AG04449 (cell line): ENCODE data around the gene SCARB1.

Source experiments
- CTCF ChIA-PET: fragments of 350-600 bp; formaldehyde crosslinking; extraction: SDS; loops from one replicate; lab custom pipeline; 2021; ENCODE audit warnings: antibody characterized with exemption; lab: Yijun Ruan, JAX
- POLR2A ChIA-PET: fragments of 400-600, 350-600 bp; formaldehyde crosslinking; extraction: SDS; loops from one replicate; lab custom pipeline; 2020; ENCODE audit warnings: antibody characterized with exemption, inconsistent platforms; lab: Yijun Ruan, JAX
- DNase-seq: peaks from one replicate; pipeline ENCODE4 v3.0.0-alpha.2; 2010; ENCODE audit warnings: low read depth, low spot score
- H3K4me3 ChIP-seq: 2 replicates; pipeline ENCODE4 v1.5.1; 2011; ENCODE audit warnings: low read depth, mild to moderate bottlenecking, control low read depth, low read length
- TF ChIP-seq, protein P1 (sequence below): IDR thresholded peaks from one replicate; pipeline ENCODE4 v1.5.1; 2011; ENCODE audit warnings: mild to moderate bottlenecking, moderate library complexity, low read length, control low read depth, inconsistent platforms; ENCODE audit not compliant: insufficient read depth; ENCODE audit errors: missing control alignments

The SCARB1 gene

GRCh38 chr12:124788936-124789555 lies 74.6 kb downstream of the SCARB1 start:
- TF ChIP-seq, protein P1, sequence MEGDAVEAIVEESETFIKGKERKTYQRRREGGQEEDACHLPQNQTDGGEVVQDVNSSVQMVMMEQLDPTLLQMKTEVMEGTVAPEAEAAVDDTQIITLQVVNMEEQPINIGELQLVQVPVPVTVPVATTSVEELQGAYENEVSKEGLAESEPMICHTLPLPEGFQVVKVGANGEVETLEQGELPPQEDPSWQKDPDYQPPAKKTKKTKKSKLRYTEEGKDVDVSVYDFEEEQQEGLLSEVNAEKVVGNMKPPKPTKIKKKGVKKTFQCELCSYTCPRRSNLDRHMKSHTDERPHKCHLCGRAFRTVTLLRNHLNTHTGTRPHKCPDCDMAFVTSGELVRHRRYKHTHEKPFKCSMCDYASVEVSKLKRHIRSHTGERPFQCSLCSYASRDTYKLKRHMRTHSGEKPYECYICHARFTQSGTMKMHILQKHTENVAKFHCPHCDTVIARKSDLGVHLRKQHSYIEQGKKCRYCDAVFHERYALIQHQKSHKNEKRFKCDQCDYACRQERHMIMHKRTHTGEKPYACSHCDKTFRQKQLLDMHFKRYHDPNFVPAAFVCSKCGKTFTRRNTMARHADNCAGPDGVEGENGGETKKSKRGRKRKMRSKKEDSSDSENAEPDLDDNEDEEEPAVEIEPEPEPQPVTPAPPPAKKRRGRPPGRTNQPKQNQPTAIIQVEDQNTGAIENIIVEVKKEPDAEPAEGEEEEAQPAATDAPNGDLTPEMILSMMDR, result no peak
- CTCF ChIA-PET, result interaction anchor here (4.0 kb wide), 1 partner anchor 14 kb away, joined by 13 read pairs; no protein-coding TSS in a partner anchor
- H3K4me3 ChIP-seq, result no peak overlapping the region
- no peak for DNase-seq
- POLR2A ChIA-PET, result no interaction called here

GRCh38 chr12:124786061-124786964 lies 77.4 kb downstream of the SCARB1 start:
- ChIA-PET CTCF (interaction anchor here (0.8 to 4.0 kb wide), 11 partner anchors 11 to 733 kb away, joined by 3 to 19 read pairs (median 5); no protein-coding TSS in a partner anchor), POLR2A (interaction anchor here (0.7 to 1.4 kb wide), 2 partner anchors 12 to 465 kb away, joined by 3 to 4 read pairs; no protein-coding TSS in a partner anchor)
- TF ChIP-seq, protein P1, result no peak
- peak; percentile 42 for DNase-seq
- peak overlapping the region; percentile 54 for H3K4me3 ChIP-seq

DNA sequence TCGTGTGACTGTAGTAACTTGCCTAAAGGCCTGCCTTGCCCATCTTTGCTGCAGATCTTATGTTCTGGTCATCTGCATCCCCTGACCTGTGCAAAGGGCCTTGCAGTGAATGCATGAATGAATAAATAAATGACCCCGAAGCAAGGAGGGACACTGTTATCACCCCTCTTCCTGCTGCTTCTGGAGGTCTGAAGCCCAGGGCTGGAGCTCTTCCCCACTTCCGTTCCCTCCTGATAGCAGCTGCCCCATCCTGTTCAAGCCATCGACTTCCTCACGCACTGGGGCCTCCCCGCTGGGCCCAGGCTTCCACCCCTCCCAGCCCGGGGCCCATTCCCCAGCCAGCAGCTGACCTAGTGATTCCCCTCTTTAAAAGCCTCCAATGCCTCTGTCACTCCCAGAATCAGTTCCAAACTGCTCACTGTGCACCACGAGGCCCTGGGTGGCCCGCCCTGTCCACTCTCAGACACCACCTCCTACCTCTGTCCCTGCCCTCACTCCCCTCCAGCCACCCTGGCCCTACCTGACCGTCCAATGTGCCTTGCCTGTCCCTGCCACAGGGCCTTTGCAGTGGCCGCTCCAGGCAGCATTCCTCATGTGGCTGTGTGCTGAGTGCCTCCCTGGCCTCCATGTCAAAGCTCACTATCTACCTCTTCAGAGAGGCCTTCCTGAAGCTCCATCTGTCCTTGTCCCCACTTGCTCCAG lies 78.6 kb downstream of the SCARB1 start:
- TF ChIP-seq, protein P1, result no peak
- POLR2A ChIA-PET, result no interaction called here
- no peak for DNase-seq
- H3K4me3 ChIP-seq, result no peak overlapping the region
- CTCF ChIA-PET, result interaction anchor here (1.3 to 4.0 kb wide), 2 partner anchors 10 to 13 kb away, joined by 6 to 13 read pairs; no protein-coding TSS in a partner anchor

DNA sequence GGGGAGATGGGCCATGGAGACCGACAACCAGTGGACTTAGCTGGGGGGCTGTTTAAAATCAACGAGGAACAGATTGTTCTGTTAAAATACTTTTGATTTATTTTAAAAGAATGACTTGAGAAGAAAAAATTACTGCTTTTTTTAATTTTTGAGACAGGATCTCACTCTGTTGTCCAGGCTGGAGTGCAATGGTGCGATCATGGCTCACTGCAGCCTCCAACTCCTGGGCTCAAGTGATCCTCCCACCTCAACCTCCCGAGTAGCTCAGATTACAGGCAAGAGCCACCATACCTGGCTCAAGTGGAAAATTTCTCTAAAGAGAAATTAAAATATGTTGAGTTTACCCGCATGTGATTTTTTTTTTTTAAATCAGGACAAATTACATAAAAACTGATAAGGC lies 80.6 kb downstream of the SCARB1 start:
- H3K4me3 ChIP-seq, result no peak overlapping the region
- no peak for DNase-seq
- POLR2A ChIA-PET, result no interaction called here
- CTCF ChIA-PET, result interaction anchor here (1.1 to 1.7 kb wide), 4 partner anchors 8 to 123 kb away, joined by 3 to 8 read pairs (median 3); no protein-coding TSS in a partner anchor
- TF ChIP-seq, protein P1, result no peak

DNA sequence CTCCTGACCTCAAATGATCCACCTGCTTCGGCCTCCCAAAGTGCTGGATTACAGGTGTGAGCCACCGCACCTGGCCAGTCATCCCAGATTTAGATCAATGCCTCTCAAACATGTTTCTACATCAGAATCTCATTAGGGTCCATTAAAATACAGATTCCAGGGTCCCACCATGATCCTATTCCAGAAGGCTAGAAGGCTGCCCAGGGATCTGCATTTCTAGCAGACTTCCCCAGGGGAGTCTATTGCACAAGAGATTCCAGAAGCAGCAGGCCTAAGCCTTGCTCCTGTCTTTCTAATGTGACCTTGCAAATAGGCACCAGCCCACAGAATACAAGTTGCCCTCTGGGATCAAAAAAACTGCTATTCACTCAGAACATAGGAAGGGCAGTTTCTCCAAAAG lies 81.5 kb downstream of the SCARB1 start:
- TF ChIP-seq, protein P1, result no peak
- DNase-seq, result no peak
- ChIA-PET CTCF (interaction anchor here (1.1 to 1.7 kb wide), 2 partner anchors 11 to 15 kb away, joined by 3 to 8 read pairs; no protein-coding TSS in a partner anchor), POLR2A (no interaction called here)
- H3K4me3 ChIP-seq, result no peak overlapping the region
